K562 (cell line): ENCODE data around the gene SCYL1. TPM values are rescaled to one million over a fixed set of nuclear protein-coding genes. Genes with fewer than 3 reads are reported as not detected.

Experiments
- ATAC-seq: fragments of 200-7000 bp; cut with Tn5 transposase; 3 replicates; pipeline ENCODE4 v1.9.1; 2020; ENCODE audit warnings: moderate library complexity
- BruUV-seq: library from RNA; stranded (reverse); fragments of 400-500 nt; replicated peaks from 2 replicates; lab custom pipeline; 2021; lab: Mats Ljungman, UMichigan
- CTCF ChIA-PET: fragments of 300-600 bp; formaldehyde crosslinking; extraction: SDS; loops from one replicate; lab custom pipeline; 2021; ENCODE audit warnings: low intra/inter-chr PET ratio; lab: Yijun Ruan, JAX
- POLR2A ChIA-PET: fragments of 300-600, 350-650 bp; sonication (Branson Sonifier 250); formaldehyde crosslinking; extraction: SDS; loops from one replicate; lab custom pipeline; 2021; ENCODE audit warnings: antibody characterized with exemption, inconsistent platforms; lab: Yijun Ruan, JAX
- DNase-seq, 4 experiments: peaks; one replicate each; pipeline versions ENCODE4 v3.0.0 to v3.0.0-alpha.2; 2011 to 2018; ENCODE audit warnings: low spot score in 3 of 4, mixed read lengths in 3 of 4; ENCODE audit errors: extremely low read depth in 1 of 4
- FAIRE-seq: peaks from 2 replicates; lab custom pipeline; 2011; peaks lifted over from hg19 to GRCh38; lab: Jason Lieb, UNC
- H2AFZ ChIP-seq: 2 replicates; pipeline ENCODE4 v1.6.0; 2011; ENCODE audit warnings: low read depth, low read length, control low read depth, inconsistent platforms
- H3K27ac ChIP-seq: fragments of 200-600 bp; 3 replicates; pipeline ENCODE4 v1.8.0; 2011; ENCODE audit warnings: low read depth, mild to moderate bottlenecking, control low read depth, inconsistent platforms, low read length, moderate library complexity, mixed read lengths; ENCODE audit errors: extremely low read depth
- H3K27me3 ChIP-seq, 2 experiments: fragments of 300-600 bp in 1 of 2; 2 replicates in 1 of 2; 3 replicates in 1 of 2; pipeline versions ENCODE4 v1.6.0 to v1.8.0; 2011; ENCODE audit warnings: inconsistent platforms in 2 of 2, low read length in 2 of 2, mild to moderate bottlenecking in 1 of 2, mixed read lengths in 1 of 2, moderate library complexity in 1 of 2; ENCODE audit not compliant: control insufficient read depth in 2 of 2, insufficient read depth in 2 of 2
- H3K36me3 ChIP-seq: fragments of 300-600 bp; 3 replicates; pipeline ENCODE4 v1.8.0; 2011; ENCODE audit warnings: mild to moderate bottlenecking, low read length, inconsistent platforms; ENCODE audit not compliant: control insufficient read depth, insufficient read depth
- H3K4me1 ChIP-seq, 2 experiments: fragments of 200-600 bp in 1 of 2; replicated peaks in 1 of 2; 2 replicates in 1 of 2; 3 replicates in 1 of 2; pipeline versions ENCODE4 v1.5.1 to v1.8.0; 2011; ENCODE audit warnings: inconsistent platforms in 2 of 2, low read length in 2 of 2, mild to moderate bottlenecking in 1 of 2, mixed read lengths in 1 of 2, moderate library complexity in 1 of 2; ENCODE audit not compliant: control insufficient read depth in 2 of 2, insufficient read depth in 2 of 2
- H3K4me2 ChIP-seq: 2 replicates; pipeline ENCODE4 v1.6.1; 2011; ENCODE audit warnings: low read length, control low read depth, inconsistent platforms, mixed read lengths; ENCODE audit not compliant: insufficient read depth
- H3K4me3 ChIP-seq: fragments of 200-600 bp; sonication (generic), shearing (Covaris generic); 2 replicates; pipeline ENCODE4 v1.5.1; 2016; ENCODE audit warnings: control low read depth, inconsistent platforms
- H3K79me2 ChIP-seq: fragments of 200-600 bp; 3 replicates; pipeline ENCODE4 v1.8.0; 2011; ENCODE audit warnings: low read length, inconsistent platforms; ENCODE audit not compliant: control insufficient read depth, insufficient read depth
- H3K9ac ChIP-seq, 2 experiments: 2 replicates each; pipeline versions ENCODE4 v1.6.0 to v1.6.1; 2011; ENCODE audit warnings: low read depth in 2 of 2, low read length in 2 of 2, control low read depth in 1 of 2, inconsistent platforms in 1 of 2, mild to moderate bottlenecking in 1 of 2, mixed read lengths in 1 of 2; ENCODE audit not compliant: insufficient read depth in 1 of 2
- H3K9me1 ChIP-seq: one replicate; pipeline ENCODE4 v1.6.0; 2011; ENCODE audit warnings: inconsistent platforms, mild to moderate bottlenecking, low read length, moderate library complexity; ENCODE audit not compliant: control insufficient read depth, insufficient read depth
- H3K9me3 ChIP-seq: replicated peaks from 2 replicates; pipeline ENCODE4 v1.5.1; 2011; ENCODE audit warnings: low read depth, low read length, inconsistent platforms; ENCODE audit not compliant: control insufficient read depth, insufficient read depth
- H4K20me1 ChIP-seq: replicated peaks from 2 replicates; pipeline ENCODE4 v1.6.1; 2011; ENCODE audit warnings: low read length, inconsistent platforms, mixed read lengths; ENCODE audit not compliant: control insufficient read depth, insufficient read depth
- NFIC ChIP-seq: fragments of 450-650 bp; IDR thresholded peaks from 2 replicates; pipeline ENCODE4 v1.6.1; 2017; ENCODE audit warnings: mild to moderate bottlenecking, inconsistent platforms
- RBFOX2 ChIP-seq: fragments of 200-400 bp; formaldehyde crosslinking; IDR thresholded peaks from 2 replicates; pipeline ENCODE4 v1.6.1; 2017; ENCODE audit warnings: low read depth, mild to moderate bottlenecking, low read length, moderate library complexity
- SFPQ ChIP-seq: fragments of 200-400 bp; formaldehyde crosslinking; IDR thresholded peaks from 2 replicates; pipeline ENCODE4 v1.6.1; 2017; ENCODE audit warnings: mild to moderate bottlenecking, low read depth, low read length, moderate library complexity
- WGBS: fragments of 100-300 bp; shearing (Covaris generic); methylation state at CpG from one replicate; pipeline ENCODE4 v1.1.6; 2016; ENCODE audit warnings: low coverage, mixed read lengths; ENCODE audit not compliant: insufficient coverage; ENCODE audit errors: missing lambda C conversion rate; 5-methylcytosine and 5-hydroxymethylcytosine counted together
- in situ Hi-C: fragments of 300-500 bp; cut with MboI; formaldehyde crosslinking; loops from 4 replicates; pipeline ENCODE4 v1.15.0; 2018; ENCODE audit warnings: inconsistent platforms, mixed read lengths
- intact Hi-C: fragments of 100-400 bp; cut with micrococcal nuclease; formaldehyde crosslinking; loops from 2 replicates; pipeline ENCODE4 v1.14.2; 2022
- polyA plus RNA-seq, 8 experiments: library from polyadenylated mRNA; depleted of rRNA in 4 of 8; stranded (reverse) in 5 of 8; unstranded in 3 of 8; fragments of >200 nt; fragmentation: Nextera tagmentation in 2 of 8; fragmentation: Illumina TruSeq in 1 of 8; extraction: Ambion mirVana in 2 of 8; extraction: Trizol in 1 of 8; gene quantifications; 2 replicates each; pipeline versions ENCODE4 v1.2.1 to v1.2.3, GENCODE V29; 2011 to 2014; ENCODE audit warnings: inconsistent platforms in 1 of 8, missing spikeins in 1 of 8
- total RNA-seq, 7 experiments: library from RNA; depleted of rRNA in 6 of 7; stranded (reverse); fragments of >200 nt in 6 of 7; fragmentation: Illumina TruSeq in 2 of 7; extraction: Trizol in 2 of 7; gene quantifications; 2 replicates each; pipeline versions ENCODE4 v1.2.1 to v1.2.3, GENCODE V29; 2011 to 2021; ENCODE audit warnings: low replicate concordance in 1 of 7

SCYL1 gene
- total and polyA plus RNA-seq, 9 of the 15 experiments (the other 6 are each of a cell fraction or from before 2014, with no cell fraction given) = 1.9 to 145 (median 57.6) TPM

DNA sequence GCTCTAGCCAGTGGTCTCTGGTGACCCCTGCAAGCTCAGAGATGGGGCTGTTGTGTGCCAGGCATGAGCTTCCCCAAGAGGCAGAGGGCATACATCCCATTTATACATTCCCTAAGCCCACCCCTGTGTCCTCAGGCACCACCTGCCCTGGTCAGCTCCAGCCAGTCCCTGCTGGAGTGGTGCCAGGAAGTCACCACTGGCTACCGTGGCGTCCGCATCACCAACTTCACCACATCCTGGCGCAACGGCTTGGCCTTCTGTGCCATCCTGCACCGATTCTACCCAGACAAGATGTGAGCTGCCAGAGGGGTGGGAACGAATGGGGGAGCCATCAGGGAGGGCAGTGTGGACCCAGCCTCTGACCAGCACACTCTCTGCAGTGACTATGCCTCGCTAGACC, 59.2 kb downstream of the SCYL1 start:
- DNase-seq (no peak), FAIRE-seq (no peak), ATAC-seq (no peak)
- intact Hi-C loops = no loop called here
- Histone ChIP-seq H2AFZ (no peak overlapping the region), H3K4me3 (no peak overlapping the region), H3K79me2 (peaks cover 3% of the 10 kb centered on the region; the same call in 1 of the 3 replicates), H3K27ac (no peak overlapping the region; the same call in 2 of the 3 replicates), H3K4me2 (no peak overlapping the region), H3K9ac (peak overlapping the region in 1 of 2 experiments; percentile 52; a peak in 2 of 4 replicates), H3K9me1 (peaks cover 4% of the 10 kb centered on the region), H3K36me3 (peaks cover 76% of the 10 kb centered on the region; the same call in 2 of the 3 replicates), H3K27me3 (no peaks in the 10 kb centered on the region), H4K20me1 (0 out of 2 replicates have a peak, but pooled peaks cover 4% of the 10 kb centered on the region), H3K9me3 (no peaks in the 10 kb centered on the region), H3K4me1 (peaks cover 16 to 70% of the 10 kb centered on the region in 2 experiments)
- no TSS peak for BruUV-seq
- peak; percentile 48; the same call in 1 of the 2 replicates for TF ChIP-seq RBFOX2
- TF ChIP-seq SFPQ = no peak
- peak; percentile 58 for TF ChIP-seq NFIC
- POLR2A ChIA-PET = interaction anchor here (0.6 to 2.8 kb wide), 4 partner anchors 9 to 274 kb away, joined by 3 to 10 read pairs (median 4); partner anchors contain the start of gene EHBP1L1
- 95% methylated on average over 8 of the region's 8 CpGs for WGBS
- CTCF ChIA-PET = no interaction called here
- in situ Hi-C loops = no loop called here
